Neuronal stem cell (in vitro differentiated cells): Measurements from ENCODE around the gene IGFBP2.

Experiments used
- DNase-seq: peaks from one replicate; pipeline ENCODE4 v3.0.0-alpha.2; 2013; ENCODE audit warnings: low spot score
- H2AFZ ChIP-seq: one replicate; pipeline ENCODE4 v1.6.1; 2013; ENCODE audit warnings: mild to moderate bottlenecking, low read length, inconsistent platforms
- H2AK5ac ChIP-seq: 2 replicates; pipeline ENCODE4 v1.6.1; 2013; ENCODE audit warnings: low read depth, mild to moderate bottlenecking, inconsistent platforms, low read length, moderate library complexity, mixed read lengths
- H2BK120ac ChIP-seq: 2 replicates; pipeline ENCODE4 v1.6.1; 2013; ENCODE audit warnings: low read depth, mild to moderate bottlenecking, inconsistent platforms, low read length, moderate library complexity, mixed read lengths
- H2BK12ac ChIP-seq: one replicate; pipeline ENCODE4 v1.6.1; 2013; ENCODE audit warnings: low read length, inconsistent platforms
- H2BK15ac ChIP-seq: 2 replicates; pipeline ENCODE4 v1.6.1; 2013; ENCODE audit warnings: mild to moderate bottlenecking, low read length, inconsistent platforms, mixed read lengths
- H2BK5ac ChIP-seq: one replicate; pipeline ENCODE4 v1.6.1; 2013; ENCODE audit warnings: inconsistent platforms, mild to moderate bottlenecking, low read length, moderate library complexity
- H3K14ac ChIP-seq: one replicate; pipeline ENCODE4 v1.6.1; 2013; ENCODE audit warnings: low read length, inconsistent platforms
- H3K18ac ChIP-seq: 2 replicates; pipeline ENCODE4 v1.6.1; 2013; ENCODE audit warnings: low read length, inconsistent platforms
- H3K23ac ChIP-seq: 2 replicates; pipeline ENCODE4 v1.6.1; 2013; ENCODE audit warnings: low read depth, mild to moderate bottlenecking, mixed read lengths, low read length, inconsistent platforms; ENCODE audit not compliant: poor library complexity
- H3K27ac ChIP-seq: replicated peaks from 3 replicates; pipeline ENCODE4 v1.5.1; 2013; ENCODE audit warnings: low read length, inconsistent platforms
- H3K27me3 ChIP-seq, 3 experiments: 2 replicates each; pipeline ENCODE4 v1.6.1; 2013; ENCODE audit warnings: low read length in 3 of 3, mild to moderate bottlenecking in 2 of 3, inconsistent platforms in 1 of 3, low read depth in 1 of 3, mixed read lengths in 1 of 3, moderate library complexity in 1 of 3; ENCODE audit not compliant: control insufficient read depth in 3 of 3, insufficient read depth in 3 of 3
- H3K36me3 ChIP-seq, 2 donors: replicated peaks in 1 of 2; 2 replicates each; pipeline ENCODE4 v1.6.1; 2013; ENCODE audit warnings: low read length in 2 of 2; ENCODE audit not compliant: control insufficient read depth in 2 of 2, insufficient read depth in 2 of 2
- H3K4ac ChIP-seq: 2 replicates; pipeline ENCODE4 v1.6.1; 2013; ENCODE audit warnings: inconsistent platforms, mild to moderate bottlenecking, low read length, moderate library complexity
- H3K4me1 ChIP-seq, 2 donors: 1 replicate in 1 of 2; 2 replicates in 1 of 2; pipeline ENCODE4 v1.6.1; 2013; ENCODE audit warnings: low read length in 2 of 2, low read depth in 1 of 2; ENCODE audit not compliant: control insufficient read depth in 2 of 2, insufficient read depth in 1 of 2
- H3K4me2 ChIP-seq: one replicate; pipeline ENCODE4 v1.6.1; 2013; ENCODE audit warnings: mild to moderate bottlenecking, low read length, inconsistent platforms; ENCODE audit not compliant: insufficient read depth, poor library complexity, severe bottlenecking
- H3K4me3 ChIP-seq, 2 donors: 2 replicates each; pipeline ENCODE4 v1.5.1; 2013; ENCODE audit warnings: low read length in 2 of 2, mild to moderate bottlenecking in 2 of 2, inconsistent platforms in 1 of 2, moderate library complexity in 1 of 2
- H3K79me1 ChIP-seq: one replicate; pipeline ENCODE4 v1.6.1; 2013; ENCODE audit warnings: low read depth, mild to moderate bottlenecking, inconsistent platforms, low read length, moderate library complexity
- H3K9ac ChIP-seq: one replicate; pipeline ENCODE4 v1.6.1; 2013; ENCODE audit warnings: mild to moderate bottlenecking, low read depth, low read length, inconsistent platforms; ENCODE audit not compliant: poor library complexity
- H3K9me3 ChIP-seq, 2 donors: replicated peaks in 1 of 2; 2 replicates each; pipeline versions ENCODE3 to v1.6.1; 2013; ENCODE audit warnings: low read length in 2 of 2, mild to moderate bottlenecking in 2 of 2, inconsistent platforms in 1 of 2, low read depth in 1 of 2, mixed read lengths in 1 of 2, moderate library complexity in 1 of 2; ENCODE audit not compliant: control insufficient read depth in 2 of 2, insufficient read depth in 1 of 2
- H4K8ac ChIP-seq: one replicate; pipeline ENCODE4 v1.6.1; 2013; ENCODE audit warnings: low read depth, mild to moderate bottlenecking, inconsistent platforms, low read length, moderate library complexity
- H4K91ac ChIP-seq: one replicate; pipeline ENCODE4 v1.6.1; 2013; ENCODE audit warnings: low read length, low read depth, mild to moderate bottlenecking, inconsistent platforms; ENCODE audit not compliant: poor library complexity
- WGBS, 2 donors: extraction: QIAGEN DNeasy Blood & Tissue Kit; methylation state at CpG; one replicate each; pipeline ENCODE4 v1.1.7; 2013; ENCODE audit warnings: missing lambda C conversion rate in 2 of 2, mixed read lengths in 1 of 2; ENCODE audit not compliant: insufficient read length in 2 of 2, insufficient replicate concordance in 1 of 2; ENCODE audit errors: extremely low coverage in 2 of 2; 5-methylcytosine and 5-hydroxymethylcytosine counted together

Gene IGFBP2

GRCh38 chr2:216635701-216636550 lies 2.7 kb downstream of the IGFBP2 start:
- Histone ChIP-seq H2AFZ (peak overlapping the region; percentile 55), H4K91ac (peak overlapping the region; percentile 41), H3K4me2 (peak overlapping the region; percentile 90), H3K4me1 (peaks cover 15 to 18% of the 10 kb centered on the region in 2 donors), H3K23ac (no peak overlapping the region), H2BK5ac (peak overlapping the region; percentile 7), H3K27me3 (no peaks in the 10 kb centered on the region), H2BK12ac (no peak overlapping the region), H3K9ac (peak overlapping the region; percentile 67), H2BK120ac (peak overlapping the region; percentile 27), H3K4me3 (peak overlapping the region; percentile 71 to 82), H3K9me3 (no peaks in the 10 kb centered on the region), H4K8ac (no peak overlapping the region), H3K79me1 (peaks cover 18% of the 10 kb centered on the region), H3K36me3 (peaks cover 12 to 37% of the 10 kb centered on the region in 2 donors), H3K27ac (peak overlapping the region; percentile 93), H2BK15ac (no peak overlapping the region), H2AK5ac (peak overlapping the region; percentile 23), H3K4ac (no peak overlapping the region), H3K18ac (peak overlapping the region; percentile 88), H3K14ac (no peak overlapping the region)
- no CpG with 5 or more reads among the region's 18 CpGs for WGBS, 2 donors
- DNase-seq, result peak; percentile 72

DNA sequence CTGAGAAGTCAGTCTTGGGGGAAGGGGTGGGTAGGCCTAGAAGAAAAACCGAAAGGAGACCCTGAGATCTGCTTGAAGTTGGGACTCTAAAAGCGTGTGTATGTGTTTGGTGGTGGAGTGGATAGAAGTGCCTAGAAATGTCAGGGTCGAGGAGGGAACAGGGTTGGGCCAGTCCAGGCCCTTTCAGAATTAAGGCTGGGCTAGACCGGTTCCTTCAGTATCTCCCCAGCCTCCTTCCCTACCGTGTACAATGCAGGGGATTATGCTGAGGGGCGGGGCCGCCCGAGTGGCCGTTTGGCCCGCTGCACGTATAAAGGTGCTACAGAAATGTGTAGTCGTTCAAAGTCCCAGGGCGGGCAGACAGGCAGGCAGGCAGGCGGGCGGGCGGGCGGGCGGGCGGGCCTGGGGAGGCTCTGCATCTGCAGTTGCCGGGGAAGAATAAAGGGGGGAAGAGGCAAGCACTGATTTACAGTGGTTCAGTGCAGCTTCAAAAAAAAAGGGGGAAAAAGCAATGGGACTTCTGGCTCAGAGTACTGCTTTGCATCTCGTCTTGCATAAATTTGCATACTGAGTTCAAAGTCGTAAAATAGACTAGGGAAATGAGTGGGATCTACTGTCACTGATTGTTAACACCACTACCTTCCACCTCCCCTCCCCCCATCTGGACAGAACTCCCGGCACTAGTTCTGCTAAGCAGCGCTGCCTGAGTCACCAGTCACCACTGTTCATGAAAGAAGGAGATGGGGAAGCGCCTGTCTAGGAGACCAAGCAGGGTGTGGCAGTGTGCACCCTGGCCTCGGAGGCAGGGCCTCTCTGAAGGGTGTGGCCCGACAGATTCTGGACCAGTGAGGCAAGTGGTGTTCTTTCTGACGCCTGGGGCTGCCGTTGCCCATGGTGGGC lies 3.6 kb downstream of the IGFBP2 start:
- Histone ChIP-seq H3K18ac (peak overlapping the region; percentile 88), H3K27me3 (no peaks in the 10 kb centered on the region), H2AFZ (peak overlapping the region; percentile 55), H3K23ac (no peak overlapping the region), H2BK15ac (no peak overlapping the region), H2BK120ac (no peak overlapping the region), H2BK12ac (no peak overlapping the region), H3K9ac (peak overlapping the region; percentile 13), H3K14ac (no peak overlapping the region), H3K27ac (peak overlapping the region; percentile 93), H4K8ac (no peak overlapping the region), H2AK5ac (peak overlapping the region; percentile 23), H3K36me3 (peaks cover 14 to 42% of the 10 kb centered on the region in 2 donors), H4K91ac (peak overlapping the region; percentile 41), H3K4me2 (peak overlapping the region; percentile 90), H3K4me1 (peaks cover 15 to 18% of the 10 kb centered on the region in 2 donors), H3K4ac (no peak overlapping the region), H3K4me3 (peak overlapping the region; percentile 71 to 82), H3K79me1 (peaks cover 18% of the 10 kb centered on the region), H3K9me3 (no peaks in the 10 kb centered on the region), H2BK5ac (no peak overlapping the region)
- WGBS, 2 donors, result no CpG with 5 or more reads among the region's 29 CpGs
- DNase-seq, result peak; percentile 63

- no peaks in the 10 kb centered on the region for H3K9me3 ChIP-seq
- no peak overlapping the region for H3K4me3 ChIP-seq
- no peak overlapping the region for H3K23ac ChIP-seq
- peaks cover 14 to 45% of the 10 kb centered on the region in 2 donors for H3K36me3 ChIP-seq
- no peak for DNase-seq
- WGBS, 2 donors, result no CpG with 5 or more reads among the region's 3 CpGs
- peaks cover 18% of the 10 kb centered on the region for H3K79me1 ChIP-seq
- no peak overlapping the region for H4K91ac ChIP-seq
- peaks cover 11 to 13% of the 10 kb centered on the region in 2 donors for H3K4me1 ChIP-seq
- no peak overlapping the region for H2BK120ac ChIP-seq
- H3K18ac ChIP-seq, result peak overlapping the region; percentile 88
- no peak overlapping the region for H2BK15ac ChIP-seq
- no peak overlapping the region for H3K4ac ChIP-seq
- no peak overlapping the region for H2AFZ ChIP-seq
- H3K27ac ChIP-seq, result no peak overlapping the region
- no peak overlapping the region for H2BK5ac ChIP-seq
- H3K14ac ChIP-seq, result no peak overlapping the region
- no peak overlapping the region for H3K9ac ChIP-seq
- H2BK12ac ChIP-seq, result no peak overlapping the region
- peak overlapping the region; percentile 40 for H3K4me2 ChIP-seq
- no peak overlapping the region for H4K8ac ChIP-seq
- no peaks in the 10 kb centered on the region for H3K27me3 ChIP-seq
- peak overlapping the region; percentile 76 for H2AK5ac ChIP-seq
These were observed 4.3 kb downstream of the IGFBP2 start for GRCh38 chr2:216637472-216637871.
